Panc1 (cell line): Measurements from ENCODE around the gene DTWD1.

Experiments
- CTCF ChIP-seq: fragments of 450-650 bp; IDR thresholded peaks from 2 replicates; pipeline ENCODE4 v1.5.1; 2017; ENCODE audit warnings: mild to moderate bottlenecking
- REST ChIP-seq, 2 experiments: IDR thresholded peaks; 2 replicates each; pipeline ENCODE4 v1.6.1; 2011 to 2012; ENCODE audit warnings: low read depth in 2 of 2, control low read depth in 1 of 2, low read length in 1 of 2, mild to moderate bottlenecking in 1 of 2, moderate library complexity in 1 of 2; ENCODE audit not compliant: insufficient read depth in 1 of 2

GRCh38 chr15:49674370-49674769 lies 53.5 kb downstream of the DTWD1 start:
- TF ChIP-seq REST (IDR thresholded peaks at IDR 0.05; ENCODE audit: insufficient read depth in 1 of 2, low read depth in 2 of 2, low read length in 1 of 2) = no peak
- TF ChIP-seq CTCF = no peak
